Neuronal stem cell (in vitro differentiated cells): ENCODE measurements around the gene RB1.

ENCODE experiments used
- DNase-seq: peaks from one replicate; pipeline ENCODE4 v3.0.0-alpha.2; 2013; ENCODE audit warnings: low spot score
- H2AFZ ChIP-seq: one replicate; pipeline ENCODE4 v1.6.1; 2013; ENCODE audit warnings: mild to moderate bottlenecking, low read length, inconsistent platforms
- H2AK5ac ChIP-seq: 2 replicates; pipeline ENCODE4 v1.6.1; 2013; ENCODE audit warnings: low read depth, mild to moderate bottlenecking, inconsistent platforms, low read length, moderate library complexity, mixed read lengths
- H2BK120ac ChIP-seq: 2 replicates; pipeline ENCODE4 v1.6.1; 2013; ENCODE audit warnings: low read depth, mild to moderate bottlenecking, inconsistent platforms, low read length, moderate library complexity, mixed read lengths
- H2BK12ac ChIP-seq: one replicate; pipeline ENCODE4 v1.6.1; 2013; ENCODE audit warnings: low read length, inconsistent platforms
- H2BK15ac ChIP-seq: 2 replicates; pipeline ENCODE4 v1.6.1; 2013; ENCODE audit warnings: mild to moderate bottlenecking, low read length, inconsistent platforms, mixed read lengths
- H2BK5ac ChIP-seq: one replicate; pipeline ENCODE4 v1.6.1; 2013; ENCODE audit warnings: inconsistent platforms, mild to moderate bottlenecking, low read length, moderate library complexity
- H3K14ac ChIP-seq: one replicate; pipeline ENCODE4 v1.6.1; 2013; ENCODE audit warnings: low read length, inconsistent platforms
- H3K18ac ChIP-seq: 2 replicates; pipeline ENCODE4 v1.6.1; 2013; ENCODE audit warnings: low read length, inconsistent platforms
- H3K23ac ChIP-seq: 2 replicates; pipeline ENCODE4 v1.6.1; 2013; ENCODE audit warnings: low read depth, mild to moderate bottlenecking, mixed read lengths, low read length, inconsistent platforms; ENCODE audit not compliant: poor library complexity
- H3K27ac ChIP-seq: replicated peaks from 3 replicates; pipeline ENCODE4 v1.5.1; 2013; ENCODE audit warnings: low read length, inconsistent platforms
- H3K27me3 ChIP-seq, 3 experiments: 2 replicates each; pipeline ENCODE4 v1.6.1; 2013; ENCODE audit warnings: low read length in 3 of 3, mild to moderate bottlenecking in 2 of 3, inconsistent platforms in 1 of 3, low read depth in 1 of 3, mixed read lengths in 1 of 3, moderate library complexity in 1 of 3; ENCODE audit not compliant: control insufficient read depth in 3 of 3, insufficient read depth in 3 of 3
- H3K36me3 ChIP-seq, 2 donors: replicated peaks in 1 of 2; 2 replicates each; pipeline ENCODE4 v1.6.1; 2013; ENCODE audit warnings: low read length in 2 of 2; ENCODE audit not compliant: control insufficient read depth in 2 of 2, insufficient read depth in 2 of 2
- H3K4ac ChIP-seq: 2 replicates; pipeline ENCODE4 v1.6.1; 2013; ENCODE audit warnings: inconsistent platforms, mild to moderate bottlenecking, low read length, moderate library complexity
- H3K4me1 ChIP-seq, 2 donors: 1 replicate in 1 of 2; 2 replicates in 1 of 2; pipeline ENCODE4 v1.6.1; 2013; ENCODE audit warnings: low read length in 2 of 2, low read depth in 1 of 2; ENCODE audit not compliant: control insufficient read depth in 2 of 2, insufficient read depth in 1 of 2
- H3K4me2 ChIP-seq: one replicate; pipeline ENCODE4 v1.6.1; 2013; ENCODE audit warnings: mild to moderate bottlenecking, low read length, inconsistent platforms; ENCODE audit not compliant: insufficient read depth, poor library complexity, severe bottlenecking
- H3K4me3 ChIP-seq, 2 donors: 2 replicates each; pipeline ENCODE4 v1.5.1; 2013; ENCODE audit warnings: low read length in 2 of 2, mild to moderate bottlenecking in 2 of 2, inconsistent platforms in 1 of 2, moderate library complexity in 1 of 2
- H3K79me1 ChIP-seq: one replicate; pipeline ENCODE4 v1.6.1; 2013; ENCODE audit warnings: low read depth, mild to moderate bottlenecking, inconsistent platforms, low read length, moderate library complexity
- H3K9ac ChIP-seq: one replicate; pipeline ENCODE4 v1.6.1; 2013; ENCODE audit warnings: mild to moderate bottlenecking, low read depth, low read length, inconsistent platforms; ENCODE audit not compliant: poor library complexity
- H3K9me3 ChIP-seq, 2 donors: replicated peaks in 1 of 2; 2 replicates each; pipeline versions ENCODE3 to v1.6.1; 2013; ENCODE audit warnings: low read length in 2 of 2, mild to moderate bottlenecking in 2 of 2, inconsistent platforms in 1 of 2, low read depth in 1 of 2, mixed read lengths in 1 of 2, moderate library complexity in 1 of 2; ENCODE audit not compliant: control insufficient read depth in 2 of 2, insufficient read depth in 1 of 2
- H4K8ac ChIP-seq: one replicate; pipeline ENCODE4 v1.6.1; 2013; ENCODE audit warnings: low read depth, mild to moderate bottlenecking, inconsistent platforms, low read length, moderate library complexity
- H4K91ac ChIP-seq: one replicate; pipeline ENCODE4 v1.6.1; 2013; ENCODE audit warnings: low read length, low read depth, mild to moderate bottlenecking, inconsistent platforms; ENCODE audit not compliant: poor library complexity
- WGBS, 2 donors: extraction: QIAGEN DNeasy Blood & Tissue Kit; methylation state at CpG; one replicate each; pipeline ENCODE4 v1.1.7; 2013; ENCODE audit warnings: missing lambda C conversion rate in 2 of 2, mixed read lengths in 1 of 2; ENCODE audit not compliant: insufficient read length in 2 of 2, insufficient replicate concordance in 1 of 2; ENCODE audit errors: extremely low coverage in 2 of 2; 5-methylcytosine and 5-hydroxymethylcytosine counted together

The RB1 gene

GRCh38 chr13:48518083-48518482 is 214.5 kb downstream of the RB1 start:
- no peak overlapping the region for H3K18ac ChIP-seq
- no peak overlapping the region for H2BK120ac ChIP-seq
- no peak overlapping the region for H2BK12ac ChIP-seq
- peaks cover 0 to 3% of the 10 kb centered on the region in 2 donors for H3K4me1 ChIP-seq
- no peaks in the 10 kb centered on the region for H3K27me3 ChIP-seq
- H3K4me2 ChIP-seq = no peak overlapping the region
- no peaks in the 10 kb centered on the region for H3K9me3 ChIP-seq
- WGBS, 2 donors = no CpG with 5 or more reads among the region's 1 CpG
- no peak overlapping the region for H3K14ac ChIP-seq
- H3K9ac ChIP-seq = no peak overlapping the region
- H3K79me1 ChIP-seq = no peaks in the 10 kb centered on the region
- no peak overlapping the region for H3K4me3 ChIP-seq
- H4K8ac ChIP-seq = no peak overlapping the region
- no peak for DNase-seq
- H3K4ac ChIP-seq = no peak overlapping the region
- H2AK5ac ChIP-seq = no peak overlapping the region
- H3K27ac ChIP-seq = no peak overlapping the region
- H2BK15ac ChIP-seq = no peak overlapping the region
- peaks cover 0 to 12% of the 10 kb centered on the region in 2 donors for H3K36me3 ChIP-seq
- no peak overlapping the region for H2BK5ac ChIP-seq
- H4K91ac ChIP-seq = no peak overlapping the region
- H2AFZ ChIP-seq = no peak overlapping the region
- H3K23ac ChIP-seq = no peak overlapping the region

- H3K4ac ChIP-seq = no peak overlapping the region
- H2BK120ac ChIP-seq = no peak overlapping the region
- no peak overlapping the region for H2BK12ac ChIP-seq
- no peaks in the 10 kb centered on the region for H3K9me3 ChIP-seq
- no peak overlapping the region for H4K91ac ChIP-seq
- H3K79me1 ChIP-seq = no peaks in the 10 kb centered on the region
- DNase-seq = no peak
- H2BK5ac ChIP-seq = no peak overlapping the region
- no peak overlapping the region for H3K18ac ChIP-seq
- no peaks in the 10 kb centered on the region for H3K27me3 ChIP-seq
- no peak overlapping the region for H3K4me2 ChIP-seq
- H4K8ac ChIP-seq = no peak overlapping the region
- no peaks in the 10 kb centered on the region for H3K4me1 ChIP-seq
- H2AK5ac ChIP-seq = no peak overlapping the region
- H3K14ac ChIP-seq = no peak overlapping the region
- H3K9ac ChIP-seq = no peak overlapping the region
- peaks cover 0 to 6% of the 10 kb centered on the region in 2 donors for H3K36me3 ChIP-seq
- H3K27ac ChIP-seq = no peak overlapping the region
- H3K4me3 ChIP-seq = no peak overlapping the region
- no peak overlapping the region for H2AFZ ChIP-seq
- WGBS, 2 donors = no CpG with 5 or more reads among the region's 10 CpGs
- H2BK15ac ChIP-seq = no peak overlapping the region
- no peak overlapping the region for H3K23ac ChIP-seq
These were observed 222.7 kb downstream of the RB1 start for GRCh38 chr13:48526286-48526685.

GRCh38 chr13:48527955-48528354 is 224.4 kb downstream of the RB1 start:
- Histone ChIP-seq H3K4ac (no peak overlapping the region), H3K27me3 (no peaks in the 10 kb centered on the region), H3K79me1 (no peaks in the 10 kb centered on the region), H4K8ac (no peak overlapping the region), H2AFZ (no peak overlapping the region), H3K27ac (no peak overlapping the region), H2BK15ac (no peak overlapping the region), H3K36me3 (no peaks in the 10 kb centered on the region), H3K9me3 (no peaks in the 10 kb centered on the region), H2BK5ac (no peak overlapping the region), H3K9ac (no peak overlapping the region), H3K4me1 (peaks cover 0 to 3% of the 10 kb centered on the region in 2 donors), H2AK5ac (no peak overlapping the region), H3K4me2 (no peak overlapping the region), H3K14ac (no peak overlapping the region), H2BK12ac (no peak overlapping the region), H4K91ac (no peak overlapping the region), H2BK120ac (no peak overlapping the region), H3K23ac (no peak overlapping the region), H3K4me3 (no peak overlapping the region), H3K18ac (no peak overlapping the region)
- no CpG with 5 or more reads among the region's 2 CpGs for WGBS, 2 donors
- DNase-seq = no peak

- no peak overlapping the region for H3K4ac ChIP-seq
- no peak overlapping the region for H4K8ac ChIP-seq
- H2BK5ac ChIP-seq = no peak overlapping the region
- no peak overlapping the region for H3K27ac ChIP-seq
- H4K91ac ChIP-seq = no peak overlapping the region
- H3K9ac ChIP-seq = no peak overlapping the region
- H3K27me3 ChIP-seq = no peaks in the 10 kb centered on the region
- no peak overlapping the region for H2AFZ ChIP-seq
- H3K4me1 ChIP-seq = peaks cover 0 to 8% of the 10 kb centered on the region in 2 donors
- H3K79me1 ChIP-seq = no peaks in the 10 kb centered on the region
- H3K23ac ChIP-seq = no peak overlapping the region
- H3K14ac ChIP-seq = no peak overlapping the region
- H3K4me3 ChIP-seq = no peak overlapping the region
- no peak overlapping the region for H3K18ac ChIP-seq
- no CpG with 5 or more reads among the region's 3 CpGs for WGBS, 2 donors
- H3K4me2 ChIP-seq = no peak overlapping the region
- H2BK15ac ChIP-seq = no peak overlapping the region
- H2AK5ac ChIP-seq = no peak overlapping the region
- no peak overlapping the region for H2BK12ac ChIP-seq
- no peak overlapping the region for H2BK120ac ChIP-seq
- H3K36me3 ChIP-seq = no peaks in the 10 kb centered on the region
- H3K9me3 ChIP-seq = no peaks in the 10 kb centered on the region
- no peak for DNase-seq
These were observed 225.2 kb downstream of the RB1 start for GRCh38 chr13:48528720-48529119.
